ENCODE results near the gene ARHGAP24.

Gene ARHGAP24

DNA sequence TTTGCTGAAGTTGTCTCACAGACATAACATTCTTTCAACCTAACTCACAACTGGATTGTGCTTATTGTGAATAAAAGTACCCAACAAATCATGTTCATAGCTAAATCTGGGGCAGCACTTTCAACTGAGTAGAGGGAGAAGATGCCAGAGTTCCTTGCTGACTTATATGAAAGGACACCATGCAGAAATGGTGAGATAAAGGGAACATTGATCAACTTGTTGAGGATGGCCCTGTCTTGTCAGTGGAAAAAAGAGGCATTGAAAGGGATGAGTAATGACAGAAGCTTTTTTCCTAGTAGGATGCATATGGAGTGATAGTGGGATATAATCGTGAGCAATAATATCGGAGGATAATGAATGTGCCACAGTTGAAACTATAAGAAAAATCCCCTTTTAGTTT lies 221.7 kb downstream of the ARHGAP24 start:
- H3K79me2 ChIP-seq (ENCODE audit: control insufficient read depth, insufficient read depth, low read length, poor library complexity), result peaks cover 3% of the 10 kb centered on the region
- no peak overlapping the region for H4K91ac ChIP-seq (ENCODE audit: low read depth, low read length)
- no peak overlapping the region for H3K14ac ChIP-seq (ENCODE audit: low read length)
- no peaks in the 10 kb centered on the region for H3K9me3 ChIP-seq (ENCODE audit: insufficient read depth, low read depth, low read length)
- no peak overlapping the region for H2AK5ac ChIP-seq (ENCODE audit: low read length)
- no peak overlapping the region for H2BK12ac ChIP-seq (ENCODE audit: low read length)
- no peak overlapping the region for H2AFZ ChIP-seq (ENCODE audit: insufficient read depth, low read length, poor library complexity)
- H4K8ac ChIP-seq (ENCODE audit: low read depth, low read length), result no peak overlapping the region
- H3K36me3 ChIP-seq (ENCODE audit: control insufficient read depth in 1 of 2, insufficient read depth in 2 of 2, low read length in 2 of 2), result no peaks in the 10 kb centered on the region
- DNase-seq, result no peak
- no CpG with 5 or more reads among the region's 2 CpGs for WGBS (ENCODE audit: extremely low coverage, insufficient coverage, insufficient read length)
- no peaks in the 10 kb centered on the region for H3K4me1 ChIP-seq (ENCODE audit: control insufficient read depth in 1 of 2, insufficient read depth in 2 of 2, low read length in 2 of 2)
- H4K12ac ChIP-seq (ENCODE audit: low read depth, low read length), result no peak overlapping the region
- H2BK120ac ChIP-seq (ENCODE audit: insufficient read depth, low read length, poor library complexity), result no peak overlapping the region
- H3K79me1 ChIP-seq (ENCODE audit: low read length), result no peaks in the 10 kb centered on the region
- no peak overlapping the region for H3K23ac ChIP-seq (ENCODE audit: low read length)
- H3K4me3 ChIP-seq (ENCODE audit: low read depth, low read length), result no peak overlapping the region
- no peaks in the 10 kb centered on the region for H3K27me3 ChIP-seq (ENCODE audit: insufficient read depth, low read length)
- no peak overlapping the region for H2BK5ac ChIP-seq (ENCODE audit: low read depth, low read length, poor library complexity)
- H3K18ac ChIP-seq (ENCODE audit: low read length), result no peak overlapping the region
- no peak overlapping the region for H3K4me2 ChIP-seq (ENCODE audit: low read length)
- no peak overlapping the region for H3K27ac ChIP-seq (ENCODE audit: low read depth, low read length)
- no peak overlapping the region for H3K4ac ChIP-seq (ENCODE audit: low read depth, low read length)
- H3K9ac ChIP-seq (ENCODE audit: low read length), result no peak overlapping the region

DNA sequence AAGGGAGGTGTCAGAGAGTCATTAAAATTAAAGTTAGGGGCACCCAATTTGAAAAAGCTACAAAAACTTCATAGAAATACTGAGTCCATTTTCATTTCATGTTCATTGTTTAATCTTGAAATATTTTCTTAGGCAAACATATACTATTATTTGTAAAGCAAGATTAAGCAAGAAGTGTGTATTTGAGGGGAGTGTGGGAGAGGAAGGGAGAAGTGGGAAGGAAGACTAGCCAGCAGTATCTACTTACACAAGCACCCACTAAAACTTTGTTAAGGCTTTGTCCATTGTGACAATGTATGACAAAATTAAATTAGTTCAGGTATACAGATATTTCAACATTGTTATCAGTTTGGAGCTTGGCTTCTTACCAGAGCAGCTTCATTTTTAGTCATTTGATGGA lies 222.9 kb downstream of the ARHGAP24 start:
- Histone ChIP-seq H3K4me3 (ENCODE audit: low read depth, low read length) (no peak overlapping the region), H3K4me1 (ENCODE audit: control insufficient read depth in 1 of 2, insufficient read depth in 2 of 2, low read length in 2 of 2) (no peaks in the 10 kb centered on the region), H3K18ac (ENCODE audit: low read length) (no peak overlapping the region), H3K9me3 (ENCODE audit: insufficient read depth, low read depth, low read length) (no peaks in the 10 kb centered on the region), H4K8ac (ENCODE audit: low read depth, low read length) (no peak overlapping the region), H3K4me2 (ENCODE audit: low read length) (no peak overlapping the region), H3K23ac (ENCODE audit: low read length) (no peak overlapping the region), H2BK5ac (ENCODE audit: low read depth, low read length, poor library complexity) (no peak overlapping the region), H3K4ac (ENCODE audit: low read depth, low read length) (no peak overlapping the region), H3K79me1 (ENCODE audit: low read length) (no peaks in the 10 kb centered on the region), H3K36me3 (ENCODE audit: control insufficient read depth in 1 of 2, insufficient read depth in 2 of 2, low read length in 2 of 2) (no peaks in the 10 kb centered on the region), H2BK120ac (ENCODE audit: insufficient read depth, low read length, poor library complexity) (no peak overlapping the region), H4K12ac (ENCODE audit: low read depth, low read length) (no peak overlapping the region), H2AFZ (ENCODE audit: insufficient read depth, low read length, poor library complexity) (no peak overlapping the region), H3K79me2 (ENCODE audit: control insufficient read depth, insufficient read depth, low read length, poor library complexity) (peaks cover 3% of the 10 kb centered on the region), H2BK12ac (ENCODE audit: low read length) (no peak overlapping the region), H3K27me3 (ENCODE audit: insufficient read depth, low read length) (no peaks in the 10 kb centered on the region), H3K9ac (ENCODE audit: low read length) (no peak overlapping the region), H3K27ac (ENCODE audit: low read depth, low read length) (no peak overlapping the region), H2AK5ac (ENCODE audit: low read length) (no peak overlapping the region), H4K91ac (ENCODE audit: low read depth, low read length) (no peak overlapping the region), H3K14ac (ENCODE audit: low read length) (no peak overlapping the region)
- DNase-seq, result no peak

DNA sequence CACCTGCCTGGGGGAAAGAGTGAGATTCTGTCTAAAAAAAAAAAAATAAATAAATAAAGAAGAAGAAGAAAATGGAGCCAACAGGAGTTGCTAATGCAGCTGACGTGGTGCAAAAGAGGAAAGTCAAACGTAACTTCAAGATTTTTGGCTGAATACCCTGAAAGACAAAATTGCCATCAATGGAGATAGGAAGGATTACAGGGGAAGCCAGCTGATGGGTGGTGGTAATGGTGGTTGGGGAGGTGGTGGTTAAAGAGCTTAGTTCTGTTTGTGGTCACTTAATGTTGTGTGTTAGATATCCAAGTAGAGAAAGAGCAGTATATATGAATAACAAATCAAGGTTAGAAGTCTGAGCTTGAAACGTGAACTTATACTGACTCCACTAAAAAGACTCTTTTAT lies 225.4 kb downstream of the ARHGAP24 start:
- no peak overlapping the region for H3K4ac ChIP-seq (ENCODE audit: low read depth, low read length)
- WGBS (ENCODE audit: extremely low coverage, insufficient coverage, insufficient read length), result no CpG with 5 or more reads among the region's 3 CpGs
- no peak overlapping the region for H3K4me2 ChIP-seq (ENCODE audit: low read length)
- no peak overlapping the region for H3K9ac ChIP-seq (ENCODE audit: low read length)
- H3K36me3 ChIP-seq (ENCODE audit: control insufficient read depth in 1 of 2, insufficient read depth in 2 of 2, low read length in 2 of 2), result no peaks in the 10 kb centered on the region
- no peak overlapping the region for H4K8ac ChIP-seq (ENCODE audit: low read depth, low read length)
- H3K4me1 ChIP-seq (ENCODE audit: control insufficient read depth in 1 of 2, insufficient read depth in 2 of 2, low read length in 2 of 2), result no peaks in the 10 kb centered on the region
- H3K79me2 ChIP-seq (ENCODE audit: control insufficient read depth, insufficient read depth, low read length, poor library complexity), result no peaks in the 10 kb centered on the region
- no peak overlapping the region for H3K14ac ChIP-seq (ENCODE audit: low read length)
- no peak overlapping the region for H2BK5ac ChIP-seq (ENCODE audit: low read depth, low read length, poor library complexity)
- H3K23ac ChIP-seq (ENCODE audit: low read length), result no peak overlapping the region
- H3K27me3 ChIP-seq (ENCODE audit: insufficient read depth, low read length), result no peaks in the 10 kb centered on the region
- no peak overlapping the region for H2BK120ac ChIP-seq (ENCODE audit: insufficient read depth, low read length, poor library complexity)
- DNase-seq, result no peak
- no peak overlapping the region for H2AFZ ChIP-seq (ENCODE audit: insufficient read depth, low read length, poor library complexity)
- H3K79me1 ChIP-seq (ENCODE audit: low read length), result no peaks in the 10 kb centered on the region
- H3K9me3 ChIP-seq (ENCODE audit: insufficient read depth, low read depth, low read length), result no peaks in the 10 kb centered on the region
- no peak overlapping the region for H3K4me3 ChIP-seq (ENCODE audit: low read depth, low read length)
- no peak overlapping the region for H3K18ac ChIP-seq (ENCODE audit: low read length)
- H4K91ac ChIP-seq (ENCODE audit: low read depth, low read length), result no peak overlapping the region
- H3K27ac ChIP-seq (ENCODE audit: low read depth, low read length), result no peak overlapping the region
- no peak overlapping the region for H4K12ac ChIP-seq (ENCODE audit: low read depth, low read length)
- H2AK5ac ChIP-seq (ENCODE audit: low read length), result no peak overlapping the region
- no peak overlapping the region for H2BK12ac ChIP-seq (ENCODE audit: low read length)

DNA sequence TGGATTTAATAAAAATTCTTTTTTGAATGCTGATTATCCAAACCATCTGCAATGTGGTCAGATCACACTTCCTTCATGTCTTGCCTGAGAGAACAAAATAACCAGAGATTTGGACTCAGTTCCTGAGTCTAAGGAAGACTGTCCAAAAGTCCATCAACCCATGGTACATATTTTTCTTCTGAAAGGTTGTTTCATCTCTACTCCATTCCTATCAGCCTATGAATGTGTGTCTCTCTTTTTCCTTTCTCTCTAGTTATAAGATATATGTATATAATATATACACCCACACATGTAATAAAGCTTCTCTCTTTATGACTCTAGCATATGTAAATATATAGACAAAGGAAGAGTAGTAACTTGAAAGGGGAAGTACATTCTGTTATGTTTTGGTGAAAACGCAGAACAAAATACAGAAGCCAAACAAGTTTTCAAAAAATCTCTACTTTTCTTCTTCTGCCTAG lies 226.9 kb downstream of the ARHGAP24 start:
- Histone ChIP-seq H3K36me3 (ENCODE audit: control insufficient read depth in 1 of 2, insufficient read depth in 2 of 2, low read length in 2 of 2) (no peaks in the 10 kb centered on the region), H4K8ac (ENCODE audit: low read depth, low read length) (no peak overlapping the region), H4K91ac (ENCODE audit: low read depth, low read length) (no peak overlapping the region), H3K9me3 (ENCODE audit: insufficient read depth, low read depth, low read length) (no peaks in the 10 kb centered on the region), H3K14ac (ENCODE audit: low read length) (no peak overlapping the region), H2AFZ (ENCODE audit: insufficient read depth, low read length, poor library complexity) (no peak overlapping the region), H3K9ac (ENCODE audit: low read length) (no peak overlapping the region), H4K12ac (ENCODE audit: low read depth, low read length) (no peak overlapping the region), H3K79me1 (ENCODE audit: low read length) (no peaks in the 10 kb centered on the region), H3K27ac (ENCODE audit: low read depth, low read length) (no peak overlapping the region), H2BK12ac (ENCODE audit: low read length) (no peak overlapping the region), H3K4me2 (ENCODE audit: low read length) (no peak overlapping the region), H3K4me3 (ENCODE audit: low read depth, low read length) (no peak overlapping the region), H3K79me2 (ENCODE audit: control insufficient read depth, insufficient read depth, low read length, poor library complexity) (no peaks in the 10 kb centered on the region), H2BK5ac (ENCODE audit: low read depth, low read length, poor library complexity) (no peak overlapping the region), H3K27me3 (ENCODE audit: insufficient read depth, low read length) (no peaks in the 10 kb centered on the region), H3K4me1 (ENCODE audit: control insufficient read depth in 1 of 2, insufficient read depth in 2 of 2, low read length in 2 of 2) (no peaks in the 10 kb centered on the region), H2BK120ac (ENCODE audit: insufficient read depth, low read length, poor library complexity) (no peak overlapping the region), H3K23ac (ENCODE audit: low read length) (no peak overlapping the region), H2AK5ac (ENCODE audit: low read length) (no peak overlapping the region), H3K18ac (ENCODE audit: low read length) (no peak overlapping the region), H3K4ac (ENCODE audit: low read depth, low read length) (no peak overlapping the region)
- DNase-seq, result no peak
- no CpG with 5 or more reads among the region's 1 CpG for WGBS (ENCODE audit: extremely low coverage, insufficient coverage, insufficient read length)
